HEK293 (cell line): Measurements from ENCODE around the gene C8G.

Source experiments
- KLF16 ChIP-seq: fragments of 450-650 bp; formaldehyde crosslinking; IDR thresholded peaks from 2 replicates; pipeline ENCODE4 v1.5.1; 2017; ENCODE audit warnings: missing biosample characterization, missing genetic modification characterization
- ZNF248 ChIP-seq: fragments of 450-650 bp; formaldehyde crosslinking; IDR thresholded peaks from 2 replicates; pipeline ENCODE4 v1.5.1; 2017; ENCODE audit warnings: missing biosample characterization, missing genetic modification characterization
- ZNF404 ChIP-seq: fragments of 450-650 bp; formaldehyde crosslinking; IDR thresholded peaks from 2 replicates; pipeline ENCODE4 v1.5.1; 2017; ENCODE audit warnings: missing biosample characterization, missing genetic modification characterization
- ZNF610 ChIP-seq: fragments of 450-650 bp; formaldehyde crosslinking; IDR thresholded peaks from 2 replicates; pipeline ENCODE4 v1.5.1; 2016; ENCODE audit warnings: missing biosample characterization, missing genetic modification characterization, borderline replicate concordance
- ZNF660 ChIP-seq: fragments of 450-650 bp; IDR thresholded peaks from 2 replicates; pipeline ENCODE4 v1.5.1; 2018; ENCODE audit warnings: missing biosample characterization, mild to moderate bottlenecking, missing genetic modification characterization
- ZNF76 ChIP-seq: fragments of 450-650 bp; formaldehyde crosslinking; IDR thresholded peaks from 2 replicates; pipeline ENCODE4; 2016; ENCODE audit warnings: low read depth, missing biosample characterization, missing genetic modification characterization, borderline replicate concordance
- TF ChIP-seq, protein P1 (sequence below): sonication (generic); formaldehyde crosslinking; IDR thresholded peaks from 2 replicates; pipeline ENCODE4 v1.8.1; 2022; ENCODE audit warnings: mild to moderate bottlenecking, moderate library complexity, missing genetic modification reagents

DNA sequence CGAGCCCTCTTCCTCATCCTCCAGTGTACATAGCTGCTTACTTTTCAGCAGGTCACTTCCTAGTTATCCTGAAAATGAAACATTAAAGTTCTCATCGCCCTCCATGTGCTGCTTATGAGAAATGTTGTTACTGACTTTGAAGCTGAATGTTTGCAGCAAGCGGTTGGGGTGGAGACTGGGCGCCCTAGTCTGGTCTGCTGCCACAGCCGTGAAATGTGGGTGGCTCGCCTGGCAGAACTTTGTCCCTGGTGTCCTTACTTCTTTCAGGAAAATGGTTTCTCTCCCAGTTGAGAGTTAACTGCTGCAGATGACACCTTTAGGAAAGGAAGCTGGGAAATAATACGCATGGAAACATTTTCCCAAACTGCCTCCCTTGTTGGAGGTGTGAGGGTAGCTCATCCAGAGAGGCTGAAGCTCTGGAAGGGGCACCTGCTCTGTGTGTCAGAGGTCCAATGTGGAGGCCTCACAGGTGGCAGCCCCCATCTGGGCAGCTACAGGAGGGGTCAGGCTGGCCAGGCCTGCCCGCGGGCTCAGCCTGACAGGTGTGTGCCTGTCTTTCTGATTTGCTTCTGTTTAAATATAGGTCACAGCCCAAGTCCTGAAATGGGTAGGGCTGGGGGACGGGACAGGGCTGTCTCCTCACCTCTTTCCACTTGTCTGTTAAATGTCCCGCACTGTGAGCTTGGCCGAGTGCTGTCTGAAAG, 34.7 kb upstream of the C8G start:
- TF ChIP-seq KLF16 (tag by site-specific recombination) (no peak), ZNF76 (no peak), ZNF248 (tag by site-specific recombination) (no peak), ZNF660 (tag by site-specific recombination) (no peak), ZNF610 (tag by site-specific recombination) (no peak), ZNF404 (tag by site-specific recombination) (no peak)
- TF ChIP-seq, protein P1, sequence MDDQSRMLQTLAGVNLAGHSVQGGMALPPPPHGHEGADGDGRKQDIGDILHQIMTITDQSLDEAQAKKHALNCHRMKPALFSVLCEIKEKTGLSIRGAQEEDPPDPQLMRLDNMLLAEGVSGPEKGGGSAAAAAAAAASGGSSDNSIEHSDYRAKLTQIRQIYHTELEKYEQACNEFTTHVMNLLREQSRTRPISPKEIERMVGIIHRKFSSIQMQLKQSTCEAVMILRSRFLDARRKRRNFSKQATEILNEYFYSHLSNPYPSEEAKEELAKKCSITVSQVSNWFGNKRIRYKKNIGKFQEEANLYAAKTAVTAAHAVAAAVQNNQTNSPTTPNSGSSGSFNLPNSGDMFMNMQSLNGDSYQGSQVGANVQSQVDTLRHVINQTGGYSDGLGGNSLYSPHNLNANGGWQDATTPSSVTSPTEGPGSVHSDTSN, result no peak
